ENCODE results near the gene SHC3.
"Not testable (repeated sequence)": the region's sequence is repeated elsewhere in the genome, so short reads cannot be mapped to it uniquely, and the experiment has no call there.

Gene SHC3

GRCh38 chr9:89177944-89178829 is at the start of gene SHC3:
TSS of gene SHC3 (minus strand) at chr9:89178818. CDS start at chr9:89178460, 358 bp downstream.
- DNase-seq: peak; percentile 44

- no peak for DNase-seq
These were observed 47.4 kb upstream of the SHC3 start for GRCh38 chr9:89225991-89226471.

GRCh38 chr9:89225587-89225986 is 47.0 kb upstream of the SHC3 start:
- DNase-seq: no peak

GRCh38 chr9:89225036-89225435 is 46.4 kb upstream of the SHC3 start:
- no peak for DNase-seq

- no peak for DNase-seq
These were observed 46.0 kb upstream of the SHC3 start for GRCh38 chr9:89224633-89225032.

- DNase-seq: no peak
These were observed 44.9 kb upstream of the SHC3 start for GRCh38 chr9:89223396-89223977.

- no peak for DNase-seq
These were observed 41.0 kb upstream of the SHC3 start for GRCh38 chr9:89219637-89220036.

- DNase-seq: no peak
These were observed 39.7 kb upstream of the SHC3 start for GRCh38 chr9:89218040-89218928.

- no peak for DNase-seq
These were observed 36.7 kb upstream of the SHC3 start for GRCh38 chr9:89215342-89215741.

- DNase-seq: no peak
These were observed 34.8 kb upstream of the SHC3 start for GRCh38 chr9:89213396-89213880.

GRCh38 chr9:89212171-89212570 is 33.6 kb upstream of the SHC3 start:
- no peak for DNase-seq

- not testable (repeated sequence) for DNase-seq
These were observed 30.7 kb upstream of the SHC3 start for GRCh38 chr9:89209311-89209710.

GRCh38 chr9:89207026-89207425 is 28.4 kb upstream of the SHC3 start:
- no peak for DNase-seq

GRCh38 chr9:89204801-89205200 is 26.2 kb upstream of the SHC3 start:
- no peak for DNase-seq

GRCh38 chr9:89195131-89195797 is 16.6 kb upstream of the SHC3 start:
- DNase-seq: no peak

- no peak for DNase-seq
These were observed 16.0 kb upstream of the SHC3 start for GRCh38 chr9:89194421-89195130.

GRCh38 chr9:89191004-89191403 is 12.4 kb upstream of the SHC3 start:
- no peak for DNase-seq

- DNase-seq: no peak
These were observed 10.6 kb upstream of the SHC3 start for GRCh38 chr9:89189215-89189614.

- no peak for DNase-seq
These were observed 9.3 kb upstream of the SHC3 start for GRCh38 chr9:89187950-89188349.

- no peak for DNase-seq
These were observed 8.9 kb upstream of the SHC3 start for GRCh38 chr9:89187541-89187940.

- DNase-seq: no peak
These were observed 8.3 kb upstream of the SHC3 start for GRCh38 chr9:89186960-89187359.

GRCh38 chr9:89185980-89186379 is 7.4 kb upstream of the SHC3 start:
- DNase-seq: no peak
